ENCODE data around the gene VPS54.

Gene VPS54

GRCh38 chr2:63888490-63889402 is 130.5 kb downstream of the VPS54 start:
- H3K9ac ChIP-seq (ENCODE audit: low read depth in 1 of 2, low read length in 2 of 2), result no peak overlapping the region
- no peaks in the 10 kb centered on the region for H3K4me1 ChIP-seq (ENCODE audit: control insufficient read depth in 2 of 2, insufficient read depth in 2 of 2, low read length in 2 of 2)
- H3K27ac ChIP-seq (ENCODE audit: low read depth in 2 of 2, low read length in 2 of 2), result no peak overlapping the region
- no peak overlapping the region for H3K4me3 ChIP-seq (ENCODE audit: low read length in 2 of 2)
- no peaks in the 10 kb centered on the region for H3K9me3 ChIP-seq (ENCODE audit: control insufficient read depth in 2 of 2, low read length in 2 of 2)
- H3K27me3 ChIP-seq (ENCODE audit: control insufficient read depth in 2 of 2, insufficient read depth in 2 of 2, low read length in 2 of 2), result no peaks in the 10 kb centered on the region
- peaks cover 72 to 73% of the 10 kb centered on the region in 2 donors for H3K36me3 ChIP-seq (ENCODE audit: control insufficient read depth in 2 of 2, insufficient read depth in 2 of 2, low read length in 2 of 2)

DNA sequence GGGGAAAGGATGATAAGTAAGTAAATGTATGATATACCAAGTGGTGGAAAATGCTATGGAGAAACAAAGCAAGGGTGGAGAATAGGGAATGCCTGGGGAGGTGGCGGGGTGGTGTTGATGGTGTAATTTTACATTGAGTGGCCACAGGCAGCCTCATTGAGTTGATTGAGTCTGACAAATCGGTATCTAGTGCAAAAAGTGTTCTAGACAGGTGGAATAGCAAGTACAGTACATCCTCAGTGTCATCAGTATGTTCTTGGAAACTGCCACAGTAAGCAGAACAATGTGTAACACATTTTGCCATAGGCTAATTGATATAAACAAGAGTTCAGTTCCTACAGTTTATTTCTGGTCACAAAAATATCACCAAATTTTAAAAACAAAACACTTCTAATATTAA is 131.2 kb downstream of the VPS54 start:
- H3K27ac ChIP-seq (ENCODE audit: low read depth in 2 of 2, low read length in 2 of 2), result no peak overlapping the region
- no peaks in the 10 kb centered on the region for H3K4me1 ChIP-seq (ENCODE audit: control insufficient read depth in 2 of 2, insufficient read depth in 2 of 2, low read length in 2 of 2)
- H3K9ac ChIP-seq (ENCODE audit: low read depth in 1 of 2, low read length in 2 of 2), result no peak overlapping the region
- H3K4me3 ChIP-seq (ENCODE audit: low read length in 2 of 2), result no peak overlapping the region
- no peaks in the 10 kb centered on the region for H3K9me3 ChIP-seq (ENCODE audit: control insufficient read depth in 2 of 2, low read length in 2 of 2)
- H3K27me3 ChIP-seq (ENCODE audit: control insufficient read depth in 2 of 2, insufficient read depth in 2 of 2, low read length in 2 of 2), result no peaks in the 10 kb centered on the region
- peaks cover 74 to 75% of the 10 kb centered on the region in 2 donors for H3K36me3 ChIP-seq (ENCODE audit: control insufficient read depth in 2 of 2, insufficient read depth in 2 of 2, low read length in 2 of 2)

GRCh38 chr2:63886445-63886844 is 132.8 kb downstream of the VPS54 start:
- H3K27ac ChIP-seq (ENCODE audit: low read depth in 2 of 2, low read length in 2 of 2), result no peak overlapping the region
- H3K36me3 ChIP-seq (ENCODE audit: control insufficient read depth in 2 of 2, insufficient read depth in 2 of 2, low read length in 2 of 2), result peaks cover 70 to 75% of the 10 kb centered on the region in 2 donors
- H3K4me3 ChIP-seq (ENCODE audit: low read length in 2 of 2), result no peak overlapping the region
- H3K9ac ChIP-seq (ENCODE audit: low read depth in 1 of 2, low read length in 2 of 2), result no peak overlapping the region
- no peaks in the 10 kb centered on the region for H3K9me3 ChIP-seq (ENCODE audit: control insufficient read depth in 2 of 2, low read length in 2 of 2)
- H3K4me1 ChIP-seq (ENCODE audit: control insufficient read depth in 2 of 2, insufficient read depth in 2 of 2, low read length in 2 of 2), result no peaks in the 10 kb centered on the region
- H3K27me3 ChIP-seq (ENCODE audit: control insufficient read depth in 2 of 2, insufficient read depth in 2 of 2, low read length in 2 of 2), result no peaks in the 10 kb centered on the region

GRCh38 chr2:63882395-63883105 is 136.7 kb downstream of the VPS54 start:
- Histone ChIP-seq H3K4me3 (ENCODE audit: low read length in 2 of 2) (no peak overlapping the region), H3K27me3 (ENCODE audit: control insufficient read depth in 2 of 2, insufficient read depth in 2 of 2, low read length in 2 of 2) (no peaks in the 10 kb centered on the region), H3K4me1 (ENCODE audit: control insufficient read depth in 2 of 2, insufficient read depth in 2 of 2, low read length in 2 of 2) (no peaks in the 10 kb centered on the region), H3K27ac (ENCODE audit: low read depth in 2 of 2, low read length in 2 of 2) (no peak overlapping the region), H3K9ac (ENCODE audit: low read depth in 1 of 2, low read length in 2 of 2) (no peak overlapping the region), H3K36me3 (ENCODE audit: control insufficient read depth in 2 of 2, insufficient read depth in 2 of 2, low read length in 2 of 2) (peaks cover 49 to 55% of the 10 kb centered on the region in 2 donors), H3K9me3 (ENCODE audit: control insufficient read depth in 2 of 2, low read length in 2 of 2) (no peaks in the 10 kb centered on the region)

- Histone ChIP-seq H3K36me3 (ENCODE audit: control insufficient read depth in 2 of 2, insufficient read depth in 2 of 2, low read length in 2 of 2) (peaks cover 37 to 50% of the 10 kb centered on the region in 2 donors), H3K9ac (ENCODE audit: low read depth in 1 of 2, low read length in 2 of 2) (no peak overlapping the region), H3K4me3 (ENCODE audit: low read length in 2 of 2) (no peak overlapping the region), H3K27ac (ENCODE audit: low read depth in 2 of 2, low read length in 2 of 2) (no peak overlapping the region), H3K4me1 (ENCODE audit: control insufficient read depth in 2 of 2, insufficient read depth in 2 of 2, low read length in 2 of 2) (no peaks in the 10 kb centered on the region), H3K9me3 (ENCODE audit: control insufficient read depth in 2 of 2, low read length in 2 of 2) (no peaks in the 10 kb centered on the region), H3K27me3 (ENCODE audit: control insufficient read depth in 2 of 2, insufficient read depth in 2 of 2, low read length in 2 of 2) (no peaks in the 10 kb centered on the region)
Observed at GRCh38 chr2:63881205-63881604, 138.0 kb downstream of the VPS54 start.

DNA sequence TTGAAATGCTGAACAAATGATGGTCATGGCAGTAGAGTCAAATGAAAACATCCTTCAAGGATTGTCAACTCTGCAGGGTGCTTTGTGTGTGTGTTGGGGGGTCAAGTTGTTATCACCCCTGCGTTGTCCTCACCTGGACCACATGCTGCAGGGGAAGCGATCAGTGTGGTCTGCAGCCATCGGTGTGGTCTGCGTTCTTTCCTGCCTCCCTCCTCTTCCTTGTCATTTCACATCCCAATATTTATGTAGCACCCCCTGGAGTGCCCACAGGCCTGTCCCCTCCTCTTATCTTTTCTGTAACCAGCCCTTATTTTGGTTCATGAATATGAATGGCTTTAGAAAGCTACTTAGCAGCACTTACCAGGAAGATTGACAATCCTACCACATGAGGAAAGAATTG is 138.6 kb downstream of the VPS54 start:
- Histone ChIP-seq H3K4me3 (ENCODE audit: low read length in 2 of 2) (no peak overlapping the region), H3K9ac (ENCODE audit: low read depth in 1 of 2, low read length in 2 of 2) (no peak overlapping the region), H3K4me1 (ENCODE audit: control insufficient read depth in 2 of 2, insufficient read depth in 2 of 2, low read length in 2 of 2) (no peaks in the 10 kb centered on the region), H3K9me3 (ENCODE audit: control insufficient read depth in 2 of 2, low read length in 2 of 2) (no peaks in the 10 kb centered on the region), H3K36me3 (ENCODE audit: control insufficient read depth in 2 of 2, insufficient read depth in 2 of 2, low read length in 2 of 2) (peaks cover 32 to 46% of the 10 kb centered on the region in 2 donors), H3K27ac (ENCODE audit: low read depth in 2 of 2, low read length in 2 of 2) (no peak overlapping the region), H3K27me3 (ENCODE audit: control insufficient read depth in 2 of 2, insufficient read depth in 2 of 2, low read length in 2 of 2) (no peaks in the 10 kb centered on the region)

GRCh38 chr2:63879876-63880433 is 139.3 kb downstream of the VPS54 start:
- Histone ChIP-seq H3K9ac (ENCODE audit: low read depth in 1 of 2, low read length in 2 of 2) (no peak overlapping the region), H3K27ac (ENCODE audit: low read depth in 2 of 2, low read length in 2 of 2) (no peak overlapping the region), H3K27me3 (ENCODE audit: control insufficient read depth in 2 of 2, insufficient read depth in 2 of 2, low read length in 2 of 2) (no peaks in the 10 kb centered on the region), H3K9me3 (ENCODE audit: control insufficient read depth in 2 of 2, low read length in 2 of 2) (no peaks in the 10 kb centered on the region), H3K36me3 (ENCODE audit: control insufficient read depth in 2 of 2, insufficient read depth in 2 of 2, low read length in 2 of 2) (peaks cover 29 to 43% of the 10 kb centered on the region in 2 donors), H3K4me1 (ENCODE audit: control insufficient read depth in 2 of 2, insufficient read depth in 2 of 2, low read length in 2 of 2) (peaks cover 0 to 2% of the 10 kb centered on the region in 2 donors), H3K4me3 (ENCODE audit: low read length in 2 of 2) (no peak overlapping the region)

- no peaks in the 10 kb centered on the region for H3K9me3 ChIP-seq (ENCODE audit: control insufficient read depth in 2 of 2, low read length in 2 of 2)
- H3K27ac ChIP-seq (ENCODE audit: low read depth in 2 of 2, low read length in 2 of 2), result no peak overlapping the region
- H3K36me3 ChIP-seq (ENCODE audit: control insufficient read depth in 2 of 2, insufficient read depth in 2 of 2, low read length in 2 of 2), result peaks cover 28 to 46% of the 10 kb centered on the region in 2 donors
- no peaks in the 10 kb centered on the region for H3K27me3 ChIP-seq (ENCODE audit: control insufficient read depth in 2 of 2, insufficient read depth in 2 of 2, low read length in 2 of 2)
- H3K4me1 ChIP-seq (ENCODE audit: control insufficient read depth in 2 of 2, insufficient read depth in 2 of 2, low read length in 2 of 2), result peaks cover 0 to 2% of the 10 kb centered on the region in 2 donors
- no peak overlapping the region for H3K9ac ChIP-seq (ENCODE audit: low read depth in 1 of 2, low read length in 2 of 2)
- no peak overlapping the region for H3K4me3 ChIP-seq (ENCODE audit: low read length in 2 of 2)
Observed at GRCh38 chr2:63878486-63878885, 140.7 kb downstream of the VPS54 start.

DNA sequence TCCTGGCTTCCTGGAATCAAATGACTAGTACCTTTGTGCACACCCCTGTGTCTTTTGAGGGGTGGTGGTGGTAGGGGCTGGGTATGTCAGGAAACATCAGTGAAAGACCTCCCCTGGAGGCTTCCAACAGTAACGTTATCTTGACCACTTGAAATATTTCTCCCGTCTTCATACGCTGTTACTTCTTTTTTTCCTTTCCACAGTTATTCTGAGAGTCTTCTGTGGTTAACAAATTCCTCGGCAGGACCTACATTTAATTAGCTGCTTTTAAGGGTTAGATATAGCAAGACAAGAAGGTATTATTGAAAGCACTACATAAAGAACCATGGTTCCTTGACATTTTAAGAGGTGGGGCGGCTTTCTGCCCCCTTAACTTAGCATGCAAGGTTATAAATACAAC is 142.9 kb downstream of the VPS54 start:
- H3K27ac ChIP-seq (ENCODE audit: low read depth in 2 of 2, low read length in 2 of 2), result no peak overlapping the region
- H3K9ac ChIP-seq (ENCODE audit: low read depth in 1 of 2, low read length in 2 of 2), result no peak overlapping the region
- H3K36me3 ChIP-seq (ENCODE audit: control insufficient read depth in 2 of 2, insufficient read depth in 2 of 2, low read length in 2 of 2), result peaks cover 27 to 39% of the 10 kb centered on the region in 2 donors
- no peaks in the 10 kb centered on the region for H3K27me3 ChIP-seq (ENCODE audit: control insufficient read depth in 2 of 2, insufficient read depth in 2 of 2, low read length in 2 of 2)
- H3K4me3 ChIP-seq (ENCODE audit: low read length in 2 of 2), result no peak overlapping the region
- H3K9me3 ChIP-seq (ENCODE audit: control insufficient read depth in 2 of 2, low read length in 2 of 2), result no peaks in the 10 kb centered on the region
- H3K4me1 ChIP-seq (ENCODE audit: control insufficient read depth in 2 of 2, insufficient read depth in 2 of 2, low read length in 2 of 2), result peaks cover 0 to 2% of the 10 kb centered on the region in 2 donors
